ENCODE results near the gene PPP2R2C.
A peak's percentile ranks its signal among the peaks of the same experiment; 100 is the strongest.

The PPP2R2C gene

DNA sequence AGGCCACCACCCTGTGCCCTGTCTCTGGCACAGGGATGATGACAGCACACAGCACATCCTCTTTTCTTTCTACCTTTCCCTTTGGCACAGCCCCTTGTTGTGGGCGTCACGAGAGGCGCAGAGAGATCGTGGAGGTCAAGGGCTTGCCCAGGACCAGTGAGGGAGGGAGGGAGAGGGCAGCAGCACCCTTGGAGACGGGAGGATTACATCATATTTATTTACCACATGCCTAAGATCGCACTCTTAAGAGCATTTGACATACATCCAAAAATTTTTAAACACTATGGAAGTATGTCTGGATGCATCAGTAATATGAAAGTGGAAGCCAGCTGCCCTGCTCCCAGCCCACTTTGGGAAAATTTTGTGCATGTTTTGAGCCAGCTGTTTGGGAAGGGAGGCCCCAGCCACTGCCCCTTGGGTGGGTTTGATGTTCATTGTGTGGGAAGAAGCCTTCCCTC is 190.1 kb downstream of the PPP2R2C start:
- DNase-seq (no peak), ATAC-seq (no peak)

DNA sequence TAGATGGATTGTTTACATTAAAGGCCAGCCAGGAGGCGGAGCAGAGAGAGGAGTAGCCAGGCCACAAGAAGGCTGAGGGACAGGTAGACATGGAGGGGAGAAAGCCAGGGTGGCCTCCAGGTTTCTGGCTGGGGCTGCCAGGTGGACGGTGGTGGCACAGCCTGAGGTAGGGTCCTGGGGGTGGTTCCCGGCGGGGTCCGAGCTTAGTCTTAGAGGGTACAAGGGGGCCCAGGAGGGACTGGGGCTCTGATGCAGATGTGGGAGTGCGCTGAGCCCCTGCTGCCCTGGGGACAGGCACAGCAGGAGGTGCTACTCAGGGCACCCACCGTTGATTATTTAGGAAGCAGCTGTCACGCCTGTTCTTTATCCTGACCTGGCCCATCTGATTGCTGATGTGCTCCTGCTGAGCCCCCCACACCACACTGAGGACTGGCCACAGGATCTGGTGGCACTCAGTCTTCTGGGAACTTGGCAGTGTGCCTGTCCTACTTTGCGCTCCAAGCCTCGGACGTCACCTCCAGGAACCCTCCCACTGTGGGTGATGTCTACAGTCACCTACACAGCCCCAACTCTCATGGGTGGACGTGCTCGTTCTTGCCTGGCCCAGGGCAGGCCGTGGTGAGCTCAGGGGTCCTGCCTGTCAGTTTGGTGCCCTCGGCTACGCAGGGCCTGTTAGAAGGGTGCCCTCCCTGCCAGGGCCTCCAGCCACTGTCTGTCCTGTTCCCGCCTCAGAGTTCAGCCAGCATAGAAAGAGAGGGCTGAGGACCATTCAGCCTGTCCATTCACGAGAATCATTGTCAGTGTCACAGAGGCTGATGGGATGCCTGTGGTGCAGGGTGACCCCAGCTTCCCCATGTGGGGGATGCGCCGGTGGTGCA is 190.7 kb downstream of the PPP2R2C start:
- ATAC-seq (no peak), DNase-seq (no peak)

DNA sequence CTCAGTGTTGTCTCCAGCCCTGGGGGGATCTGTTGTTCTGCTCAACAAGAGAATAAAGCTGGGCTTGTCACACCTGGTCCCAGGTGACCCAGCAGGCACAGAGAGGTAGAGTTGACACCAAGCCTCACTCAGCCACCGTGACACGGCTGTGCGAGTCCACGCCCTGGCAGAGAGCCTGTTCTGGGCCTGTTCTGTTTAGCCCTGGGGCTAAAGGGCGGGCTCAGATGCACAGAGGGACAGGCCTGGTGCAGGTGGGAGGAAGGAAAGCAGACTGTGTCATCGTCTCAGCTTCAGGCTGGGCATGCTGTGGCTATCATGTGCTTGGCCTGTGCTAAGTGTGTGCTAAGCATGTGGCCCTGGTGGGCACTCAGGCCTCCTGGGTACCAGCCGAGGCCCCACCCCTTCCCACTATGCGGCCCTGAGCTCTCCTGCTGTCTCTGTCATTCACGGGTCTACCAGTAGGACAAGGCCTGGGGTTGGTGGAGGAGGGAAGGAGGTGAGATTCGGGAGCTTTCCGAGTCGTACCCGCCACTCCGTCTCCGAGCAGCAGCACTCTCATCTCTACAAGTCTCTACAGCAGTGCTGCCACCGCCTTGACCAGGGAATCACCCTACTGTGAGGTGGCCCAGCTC is 191.9 kb downstream of the PPP2R2C start:
- ATAC-seq (no peak), DNase-seq (no peak)

DNA sequence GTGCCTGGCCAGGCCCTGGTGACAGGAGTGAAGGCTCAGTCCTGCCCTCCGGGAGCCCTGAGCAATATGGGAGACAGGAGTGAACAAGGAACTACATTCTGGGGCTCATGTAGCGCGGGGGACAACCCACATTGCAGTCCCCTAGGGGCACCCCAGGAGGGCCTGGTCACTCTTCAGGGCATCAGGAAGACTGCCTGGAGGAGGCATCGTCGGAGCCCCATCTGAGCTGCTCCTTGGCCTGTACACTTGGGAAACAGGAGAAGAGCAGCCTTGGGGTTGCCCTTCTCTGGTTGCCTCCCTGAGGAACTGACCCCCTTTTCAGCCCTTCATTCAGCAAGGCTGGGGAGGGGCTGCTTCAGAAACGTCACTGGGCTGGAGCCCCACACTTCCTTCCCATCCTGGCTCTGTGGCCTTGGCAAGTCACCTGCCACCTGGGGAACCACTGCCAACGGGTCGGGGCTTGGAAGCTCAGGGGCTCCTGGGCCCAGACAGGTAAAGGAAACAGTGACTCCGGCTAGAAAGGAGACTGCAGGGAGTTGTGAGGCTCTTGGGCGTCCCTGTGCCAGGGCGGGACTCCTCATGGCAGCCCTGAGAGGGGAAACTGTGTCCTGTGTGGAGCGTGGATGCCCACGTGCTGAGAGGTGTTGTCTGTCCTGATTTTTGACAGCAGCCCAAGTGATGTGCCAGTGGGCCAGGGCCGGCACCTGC is 192.7 kb downstream of the PPP2R2C start:
- ATAC-seq: no peak
- DNase-seq: no peak

DNA sequence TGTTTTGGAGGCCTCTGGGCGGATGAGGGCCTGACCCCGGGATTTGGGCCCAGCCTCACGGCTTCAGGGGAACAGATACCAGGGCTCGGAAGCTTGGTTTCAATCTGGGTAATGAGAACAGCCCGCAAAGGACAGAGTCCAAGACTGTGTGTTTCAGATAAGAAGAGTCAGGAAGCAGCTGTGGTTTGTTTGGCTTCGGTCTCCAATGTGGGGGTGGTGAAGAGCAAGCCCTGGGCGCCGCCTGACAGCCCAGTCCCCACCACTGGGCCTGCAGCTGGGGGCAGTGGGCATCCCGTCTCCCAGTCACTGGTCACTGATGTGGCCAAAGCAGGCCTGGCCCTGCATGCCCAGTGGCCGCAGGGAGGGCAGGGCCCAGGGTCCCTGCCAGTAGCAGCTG is 193.6 kb downstream of the PPP2R2C start:
- ATAC-seq (peak; percentile 60), DNase-seq (no peak)

DNA sequence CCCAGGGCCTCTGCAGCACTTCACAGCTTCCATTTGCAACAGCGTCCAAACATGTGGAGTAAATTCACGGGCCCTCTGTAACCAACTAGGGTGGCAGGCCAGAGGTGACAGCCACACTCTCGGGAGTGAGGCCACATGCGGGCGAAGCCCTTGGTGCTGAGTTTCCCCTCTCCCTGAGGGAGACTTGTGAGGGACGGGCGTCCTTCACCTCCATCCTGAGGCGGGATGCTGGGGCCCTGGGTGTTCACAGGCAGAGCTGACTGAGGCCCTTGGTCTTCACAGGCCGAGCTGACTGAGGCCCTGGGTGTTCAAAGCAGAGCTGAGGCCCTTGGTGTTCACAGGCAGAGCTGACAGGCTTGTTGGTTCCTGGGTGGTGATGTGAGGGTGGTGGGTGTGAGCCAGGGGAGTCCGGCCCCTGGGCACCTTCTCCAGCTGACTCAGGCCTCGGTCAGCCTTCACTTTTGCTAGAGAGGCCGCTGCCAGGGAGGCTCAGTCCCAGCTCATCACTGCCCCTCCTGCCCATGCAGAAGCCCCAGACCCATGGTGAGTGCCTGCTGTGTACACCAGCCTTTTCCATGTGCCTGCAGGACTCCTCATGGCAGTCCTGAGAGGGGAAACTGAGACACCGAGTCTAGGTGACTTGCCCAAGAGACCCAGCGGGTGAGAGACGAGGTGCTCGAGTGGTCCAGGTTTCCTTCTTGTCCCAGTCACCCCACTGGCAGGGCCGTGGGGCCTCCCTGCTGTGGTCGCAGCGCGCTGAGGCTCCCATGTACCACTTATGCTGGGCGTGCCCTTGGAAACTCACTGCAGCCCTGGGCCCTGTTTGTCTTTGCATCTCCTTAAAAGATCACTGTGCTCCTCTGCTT is 194.2 kb downstream of the PPP2R2C start:
- ATAC-seq (no peak), DNase-seq (no peak)

DNA sequence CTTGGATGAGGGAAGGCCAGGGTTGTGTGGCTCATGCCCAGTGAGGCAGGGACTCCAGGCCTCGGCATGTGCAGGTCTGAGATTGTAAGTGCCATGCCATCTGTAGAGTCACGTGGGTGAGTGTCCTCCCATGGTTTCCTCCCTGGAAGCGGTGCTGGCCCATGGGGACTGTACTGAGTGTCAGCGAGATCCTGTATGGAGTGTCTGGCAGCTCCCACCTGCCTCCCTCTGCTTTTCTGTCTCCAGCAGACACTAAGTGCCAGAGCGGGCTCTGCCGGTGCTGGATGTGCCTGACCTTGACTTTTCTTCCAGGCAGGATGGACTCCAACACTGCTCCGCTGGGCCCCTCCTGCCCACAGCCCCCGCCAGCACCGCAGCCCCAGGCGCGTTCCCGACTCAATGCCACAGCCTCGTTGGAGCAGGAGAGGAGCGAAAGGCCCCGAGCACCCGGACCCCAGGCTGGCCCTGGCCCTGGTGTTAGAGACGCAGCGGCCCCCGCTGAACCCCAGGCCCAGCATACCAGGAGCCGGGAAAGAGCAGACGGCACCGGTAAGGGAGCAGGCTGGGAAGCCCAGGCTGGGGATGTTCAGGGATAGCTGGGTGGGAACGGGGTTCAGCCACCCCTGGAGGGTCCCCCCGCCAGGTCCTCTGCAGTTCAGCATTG is 195.1 kb downstream of the PPP2R2C start:
- DNase-seq (no peak), ATAC-seq (no peak)

DNA sequence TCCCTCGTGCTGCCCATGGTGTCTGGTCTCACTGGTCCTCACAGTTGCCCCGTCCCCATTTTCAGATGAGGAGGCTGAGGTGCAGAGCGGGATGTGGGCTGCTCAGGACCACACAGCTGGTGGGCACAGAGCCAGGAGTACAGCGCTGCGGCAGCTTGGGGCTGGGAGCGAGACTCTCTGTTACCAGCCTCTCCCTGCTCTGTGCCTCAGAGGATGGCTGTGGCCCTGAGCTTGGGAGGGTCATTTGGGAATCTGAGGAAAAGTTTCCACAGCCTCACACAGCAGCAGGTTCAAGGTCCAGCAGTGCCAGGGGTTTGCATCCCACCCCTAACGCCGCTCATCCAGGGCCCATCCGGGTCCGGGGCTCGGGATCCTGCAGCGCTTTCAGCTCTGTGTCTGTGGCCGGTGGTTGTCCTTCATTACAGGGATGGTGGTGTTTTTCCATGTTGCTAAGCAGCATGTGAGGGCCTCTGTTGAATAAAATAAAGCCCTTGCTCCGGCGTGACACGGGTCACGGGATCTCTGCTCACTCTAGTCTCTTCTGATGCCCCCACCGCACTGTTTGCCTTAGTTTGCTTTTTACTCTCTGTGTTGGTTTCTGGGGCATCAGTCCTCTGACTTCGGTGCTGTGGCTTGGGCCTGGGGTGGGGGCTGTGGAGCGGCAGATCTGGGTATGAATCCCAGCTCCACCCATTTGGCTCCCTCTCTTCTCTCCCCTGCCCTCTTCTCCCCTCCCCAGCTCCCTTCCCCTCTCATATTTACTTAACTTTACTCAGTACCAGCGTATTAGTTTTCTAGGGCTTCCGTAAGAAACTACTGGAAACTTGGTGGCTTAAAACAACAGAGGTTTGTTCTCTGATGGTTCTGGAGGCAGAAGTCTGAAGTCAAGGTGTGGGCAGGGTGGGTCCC is 196.3 kb downstream of the PPP2R2C start:
- no peak for DNase-seq
- ATAC-seq: no peak

DNA sequence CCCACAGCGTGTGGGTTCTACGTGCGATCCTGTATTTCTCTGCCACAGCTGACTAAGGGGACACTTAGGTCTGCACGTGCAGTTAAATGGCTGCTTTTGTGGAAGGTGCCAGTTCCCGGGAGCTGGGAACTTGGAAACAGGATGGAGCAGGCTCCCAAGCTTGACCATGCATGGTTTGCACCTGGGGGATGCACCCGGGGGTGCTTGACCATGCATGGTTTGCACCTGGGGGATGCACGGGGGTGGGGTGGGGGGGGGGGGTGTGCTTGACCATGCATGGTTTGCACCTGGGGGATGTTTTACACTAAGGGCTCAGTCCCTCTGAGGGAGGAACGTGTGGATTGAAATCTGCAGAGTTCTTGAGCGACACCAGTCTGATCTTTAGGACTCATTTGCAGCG is 197.1 kb downstream of the PPP2R2C start:
- no peak for DNase-seq
- no peak for ATAC-seq

DNA sequence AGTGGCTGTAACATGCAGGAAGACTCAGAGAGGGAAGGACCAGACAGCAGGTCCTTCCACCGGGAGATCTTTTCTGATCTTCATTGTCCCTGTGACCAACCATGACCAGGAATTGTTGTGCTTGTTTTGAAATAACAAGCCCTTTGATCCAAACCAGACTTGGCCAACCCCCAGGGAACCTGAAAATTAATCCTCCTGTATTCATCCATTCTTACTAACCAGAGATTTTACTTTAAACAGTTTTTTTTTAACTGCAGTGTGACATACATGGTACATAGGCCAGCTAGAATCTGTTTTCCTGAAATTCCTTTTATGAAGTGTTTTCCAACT is 198.8 kb downstream of the PPP2R2C start:
- ATAC-seq (no peak), DNase-seq (no peak)

DNA sequence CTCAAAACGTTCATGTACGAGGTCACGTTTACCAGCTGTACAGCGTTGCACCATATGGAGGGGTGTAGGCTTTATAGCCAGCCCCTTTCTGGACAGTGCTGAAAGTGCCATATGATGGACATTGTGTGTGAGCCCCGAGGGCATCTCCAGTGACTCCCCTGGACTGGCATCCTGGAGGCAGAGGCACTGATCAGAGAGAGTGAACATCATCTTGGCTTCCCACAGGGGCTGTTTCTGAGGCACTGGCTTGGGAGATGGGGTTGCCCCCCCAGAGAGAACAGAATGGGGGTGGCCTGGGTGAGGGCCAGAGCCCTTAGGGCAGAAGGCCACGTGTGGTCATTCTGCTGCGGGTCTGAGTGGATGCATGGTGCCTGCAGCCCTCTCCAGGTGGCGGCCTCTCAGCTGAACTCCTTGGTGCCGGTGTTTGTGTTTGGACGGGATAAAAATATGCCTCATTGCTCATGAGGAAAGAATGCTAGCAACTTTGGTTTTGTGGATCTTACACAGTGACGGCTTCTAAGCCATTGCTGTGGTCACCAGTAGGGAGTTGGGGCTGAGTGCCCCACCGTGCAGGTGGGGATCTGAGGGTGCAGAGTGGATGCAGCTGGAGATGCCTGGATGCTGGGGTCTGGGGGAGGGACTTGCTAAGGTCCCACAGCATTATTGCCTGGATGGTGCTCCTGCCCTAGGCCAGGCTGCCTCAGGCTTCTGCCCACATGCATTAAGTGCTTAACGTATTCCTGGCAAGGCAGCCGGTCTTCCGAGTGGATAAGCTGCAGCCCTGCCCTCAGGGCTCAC is 199.4 kb downstream of the PPP2R2C start:
- ATAC-seq (no peak), DNase-seq (no peak)

DNA sequence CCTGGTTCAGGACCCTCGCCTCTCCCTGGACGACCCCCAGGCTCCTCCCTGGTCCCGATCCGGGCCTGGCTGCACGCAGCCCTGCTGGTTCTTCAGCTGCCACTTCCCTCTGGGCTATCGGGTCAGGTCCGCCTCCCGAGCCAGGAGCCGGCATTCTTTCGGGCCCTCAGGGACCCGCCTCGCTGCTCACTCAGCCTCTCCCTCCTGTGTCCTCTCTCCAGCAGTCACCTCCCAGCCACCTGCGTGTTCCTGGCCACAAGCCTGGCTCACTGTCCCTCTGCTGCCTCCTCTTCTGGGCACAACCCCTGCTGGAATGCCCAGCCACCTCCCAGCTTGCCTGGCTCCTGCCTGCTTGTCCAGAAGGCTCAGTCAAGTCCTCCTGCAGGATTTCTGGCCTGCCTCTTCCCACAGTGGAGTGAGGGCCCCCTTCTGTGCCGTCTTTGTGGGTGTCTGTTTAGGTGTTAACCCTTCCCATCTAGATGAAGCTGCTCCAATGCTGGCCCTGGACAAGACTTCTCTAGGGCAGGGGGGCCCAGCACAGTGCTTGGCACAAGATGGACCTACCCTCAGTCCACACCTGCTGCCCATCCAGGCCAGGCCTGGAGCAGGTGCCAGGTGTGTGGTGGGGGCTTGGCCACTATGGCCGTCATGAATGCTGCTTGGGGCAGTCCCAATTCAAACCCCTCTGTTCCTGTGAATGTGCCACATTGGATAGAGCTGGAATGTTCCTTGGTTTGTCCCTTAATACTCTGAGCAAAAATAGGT is 200.5 kb downstream of the PPP2R2C start:
- no peak for ATAC-seq
- DNase-seq: no peak

DNA sequence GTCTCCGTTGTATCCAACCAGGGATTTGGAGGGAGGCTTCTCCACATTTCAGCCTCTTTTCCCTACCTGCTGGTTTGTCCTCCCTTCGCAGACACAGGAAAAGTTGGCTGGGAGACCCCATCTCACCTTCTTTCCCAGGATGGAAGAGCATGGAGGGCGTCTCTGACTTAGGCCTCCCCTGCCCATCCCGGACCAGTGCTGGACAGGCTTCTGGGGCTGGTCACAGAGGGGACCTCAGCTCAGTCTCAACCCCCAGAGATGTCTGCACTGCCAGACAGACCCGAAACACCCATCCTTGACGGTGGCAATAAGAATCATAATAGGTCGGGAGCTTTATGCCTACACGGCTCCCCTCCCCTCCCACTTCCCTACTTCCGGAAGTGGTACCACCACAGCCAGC is 201.2 kb downstream of the PPP2R2C start:
- DNase-seq (no peak), ATAC-seq (no peak)

DNA sequence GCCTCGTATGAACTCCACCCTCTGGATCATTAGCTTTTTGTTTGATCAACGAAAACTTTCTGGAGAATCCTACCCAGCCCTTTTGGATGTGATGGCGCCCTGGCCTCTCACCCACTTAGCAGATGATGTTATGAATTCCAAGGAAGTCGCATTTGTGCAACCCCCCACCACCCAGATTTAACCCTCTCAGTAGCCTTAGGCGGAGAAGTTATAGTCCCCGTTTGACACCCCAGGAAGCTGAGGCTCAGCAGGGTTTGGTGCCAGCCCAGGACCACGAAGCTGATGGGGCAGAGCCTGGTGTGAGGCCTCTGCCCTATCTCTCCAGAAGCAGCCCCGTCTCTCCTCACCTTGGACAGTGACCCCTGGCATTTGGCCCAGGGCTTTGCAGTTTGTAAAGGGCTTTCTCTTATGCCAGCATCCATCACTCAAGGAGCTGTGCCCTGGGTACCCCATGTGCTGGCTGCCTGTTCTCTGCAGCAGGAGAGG is 201.7 kb downstream of the PPP2R2C start:
- no peak for DNase-seq
- no peak for ATAC-seq

Data from stimulated activated naive CD8-positive, alpha-beta T cell treated with anti-CD3 and anti-CD28 coated beads, Interleukin-15, Interleukin-2, amounts not matched to agents 100 U/mL and 50 U/mL, for 24 hours (primary cell).